ENCODE results near the gene IFITM1. TPM values are rescaled to one million over a fixed set of nuclear protein-coding genes. Genes with fewer than 3 reads are reported as not detected.

The IFITM1 gene
- total RNA-seq, 6 donors from 2014 or later: 16.8 to 119 (median 74.5) TPM

GRCh38 chr11:280706-281485 is 32.9 kb upstream of the IFITM1 start:
- H3K4me3 ChIP-seq: peak overlapping the region; percentile 16 to 44 (median 29)
- ATAC-seq (ENCODE audit: low FRiP score in 2 of 2) (peak; percentile 19 to 26), DNase-seq (peak in 1 of 2 donors; percentile 86)
- WGBS, 2 donors: 12 to 13% methylated on average over 16 to 57 of the region's 79 CpGs
- TF ChIP-seq POLR2AphosphoS5 (IDR thresholded peaks at IDR 0.05) (no peak), POLR2A (IDR thresholded peaks at IDR 0.05) (no peak), CTCF (IDR thresholded peaks at IDR 0.05) (no peak), EP300 (IDR thresholded peaks at IDR 0.05) (no peak)
- peaks cover 0 to 45% (median 28%) of the 10 kb centered on the region in 4 donors for H3K27me3 ChIP-seq
- no peaks in the 10 kb centered on the region for H3K36me3 ChIP-seq
- peak overlapping the region in 3 of 4 donors; percentile 7 to 34 (median 33) for H3K27ac ChIP-seq
- H3K9me3 ChIP-seq: no peaks in the 10 kb centered on the region
- H3K4me1 ChIP-seq: peaks cover 33 to 35% (median 34%) of the 10 kb centered on the region in 4 donors

DNA sequence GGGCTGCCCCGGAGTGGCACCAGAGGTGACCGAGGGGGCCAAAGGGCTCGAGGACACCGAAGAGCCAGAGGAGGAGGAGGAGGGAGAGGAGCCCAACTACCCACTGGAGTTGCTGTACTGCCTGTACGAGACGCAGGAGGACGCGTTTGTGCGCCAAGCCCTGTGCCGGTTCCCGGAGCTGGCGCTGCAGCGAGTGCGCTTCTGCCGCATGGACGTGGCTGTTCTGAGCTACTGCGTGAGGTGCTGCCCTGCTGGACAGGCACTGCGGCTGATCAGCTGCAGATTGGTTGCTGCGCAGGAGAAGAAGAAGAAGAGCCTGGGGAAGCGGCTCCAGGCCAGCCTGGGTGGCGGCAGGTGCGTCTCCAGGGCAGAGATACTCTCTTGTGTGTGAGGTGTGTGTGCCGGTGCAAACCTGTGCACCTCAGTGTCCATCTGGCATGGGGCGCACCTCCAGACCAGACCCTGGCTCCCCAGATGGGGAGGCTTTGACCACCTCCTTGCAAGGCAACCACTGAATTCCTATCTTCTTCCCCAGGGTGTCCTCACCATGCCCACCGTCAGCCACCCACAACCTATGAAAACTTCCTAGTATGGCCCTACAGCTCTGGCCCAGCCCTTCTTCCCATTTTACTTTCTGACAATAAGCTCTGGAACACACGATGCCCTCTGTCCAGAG is 32.2 kb upstream of the IFITM1 start:
- DNase-seq: peak in 1 of 2 donors; percentile 76
- Histone ChIP-seq H3K27ac (peak overlapping the region in 1 of 4 donors; percentile 34), H3K27me3 (peaks cover 0 to 45% (median 28%) of the 10 kb centered on the region in 4 donors), H3K36me3 (no peaks in the 10 kb centered on the region), H3K4me1 (peaks cover 33 to 35% (median 34%) of the 10 kb centered on the region in 4 donors), H3K9me3 (no peaks in the 10 kb centered on the region), H3K4me3 (peak overlapping the region in 3 of 4 donors; percentile 26 to 44 (median 32))
- TF ChIP-seq POLR2A (IDR thresholded peaks at IDR 0.05) (no peak), POLR2AphosphoS5 (IDR thresholded peaks at IDR 0.05) (no peak), EP300 (IDR thresholded peaks at IDR 0.05) (no peak), CTCF (IDR thresholded peaks at IDR 0.05) (no peak)
- WGBS, 2 donors: 44 to 51% methylated on average over 18 to 25 of the region's 26 CpGs
- ATAC-seq (ENCODE audit: low FRiP score in 2 of 2): no peak

DNA sequence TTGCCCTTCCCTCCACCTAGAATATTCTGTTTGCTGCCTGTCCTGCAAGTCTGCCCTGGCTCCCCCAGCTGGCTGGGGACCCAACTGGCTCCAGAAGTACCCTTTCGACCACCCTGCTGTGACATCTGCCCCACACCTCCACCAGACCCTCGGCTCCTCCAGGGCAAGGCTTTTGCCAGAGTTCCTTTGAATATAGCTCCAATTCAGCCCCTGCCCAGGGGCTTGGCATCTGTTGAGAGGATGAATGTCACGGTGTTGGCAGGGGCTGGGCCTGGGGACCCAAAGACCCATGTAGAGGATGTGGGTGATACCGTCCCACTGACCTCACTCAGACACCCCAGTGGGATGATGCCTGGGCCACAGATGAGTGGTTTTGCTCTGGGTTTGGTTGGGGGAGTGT is 31.7 kb upstream of the IFITM1 start:
- 78 to 84% methylated on average over 2 to 4 of the region's 4 CpGs for WGBS, 2 donors
- H3K27me3 ChIP-seq: peaks cover 0 to 45% (median 28%) of the 10 kb centered on the region in 4 donors
- H3K36me3 ChIP-seq: no peaks in the 10 kb centered on the region
- DNase-seq (no peak), ATAC-seq (ENCODE audit: low FRiP score in 2 of 2) (peak in 1 of 2 donors; percentile 4)
- H3K4me1 ChIP-seq: peaks cover 33 to 38% (median 35%) of the 10 kb centered on the region in 4 donors
- no peak overlapping the region for H3K27ac ChIP-seq
- H3K4me3 ChIP-seq: peak overlapping the region in 2 of 4 donors; percentile 32 to 44
- TF ChIP-seq POLR2A (IDR thresholded peaks at IDR 0.05) (no peak), EP300 (IDR thresholded peaks at IDR 0.05) (no peak), POLR2AphosphoS5 (IDR thresholded peaks at IDR 0.05) (no peak), CTCF (IDR thresholded peaks at IDR 0.05) (no peak)
- H3K9me3 ChIP-seq: no peaks in the 10 kb centered on the region

DNA sequence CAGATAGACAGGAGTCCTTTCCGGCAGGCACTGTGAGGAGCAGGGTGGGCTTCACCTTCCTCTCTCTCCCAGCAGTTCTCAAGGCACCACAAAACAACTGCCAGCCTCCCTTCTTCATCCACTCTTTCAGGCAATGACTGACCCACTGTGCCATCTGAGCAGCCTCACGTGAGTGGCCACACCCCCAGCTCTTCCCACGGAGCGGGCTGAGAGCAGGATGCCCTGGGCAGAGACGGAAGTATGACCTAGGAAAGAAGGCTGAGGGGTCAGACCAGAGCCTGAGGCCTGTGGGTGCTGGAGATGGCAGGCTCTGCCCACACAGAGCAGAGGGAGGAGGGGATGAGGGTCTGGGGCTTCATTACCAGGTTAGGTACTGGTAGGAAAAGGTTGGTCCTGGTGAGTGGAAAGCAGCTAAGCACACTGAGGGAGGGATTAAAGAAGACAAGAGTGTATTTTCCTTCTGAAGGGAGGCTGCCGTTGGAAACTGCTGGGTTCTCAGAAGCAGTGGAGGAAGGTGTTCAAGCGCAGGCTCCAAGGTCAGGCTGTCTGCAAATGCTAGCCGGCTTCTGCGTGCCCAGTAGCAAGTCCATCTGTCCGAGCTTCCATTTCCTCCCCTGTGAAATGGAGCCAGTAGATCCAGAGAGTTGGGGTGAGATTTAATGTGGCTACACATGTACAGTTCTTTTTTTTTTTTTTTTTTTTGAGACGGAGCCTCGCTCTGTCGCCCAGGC is 31.0 kb upstream of the IFITM1 start:
- Histone ChIP-seq H3K4me1 (peaks cover 34 to 40% (median 35%) of the 10 kb centered on the region in 4 donors), H3K27ac (no peak overlapping the region), H3K27me3 (peaks cover 0 to 45% (median 28%) of the 10 kb centered on the region in 4 donors), H3K4me3 (no peak overlapping the region), H3K9me3 (no peaks in the 10 kb centered on the region), H3K36me3 (no peaks in the 10 kb centered on the region)
- WGBS, 2 donors: 60 to 67% methylated on average over 12 to 13 of the region's 13 CpGs
- no peak for TF ChIP-seq EP300 (IDR thresholded peaks at IDR 0.05)
- ATAC-seq (ENCODE audit: low FRiP score in 2 of 2) (no peak), DNase-seq (no peak)
